GM23338 (cell line): Measurements from ENCODE around the gene POLR3G. TPM values are rescaled to one million over a fixed set of nuclear protein-coding genes. Genes with fewer than 3 reads are reported as not detected.

Experiments
- ATAC-seq: fragments of 200-7000 bp; cut with Tn5 transposase; 3 replicates; pipeline ENCODE4 v1.9.1; 2020
- DNase-seq: peaks from one replicate; pipeline ENCODE4 v3.0.0-alpha.2; 2015; ENCODE audit warnings: low spot score
- H2AFZ ChIP-seq: fragments of 200-600 bp; sonication (generic); 2 replicates; pipeline ENCODE4 v1.8.0; 2016; ENCODE audit warnings: antibody characterized with exemption, mild to moderate bottlenecking, moderate library complexity
- H3F3A ChIP-seq: fragments of 200-600 bp; sonication (generic); replicated peaks from 2 replicates; pipeline ENCODE4 v1.8.0; 2017; ENCODE audit warnings: antibody characterized with exemption, mixed run types, low read depth
- H3K27ac ChIP-seq: fragments of 200-600 bp; sonication (generic); 2 replicates; pipeline ENCODE4 v1.6.1; 2016; ENCODE audit warnings: low read depth
- H3K27me3 ChIP-seq: fragments of 200-600 bp; sonication (generic); 2 replicates; pipeline ENCODE4 v1.8.0; 2016; ENCODE audit warnings: mild to moderate bottlenecking, mixed run types, moderate library complexity; ENCODE audit not compliant: insufficient read depth
- H3K36me3 ChIP-seq: fragments of 200-600 bp; sonication (generic); 2 replicates; pipeline ENCODE4 v1.8.0; 2016; ENCODE audit warnings: mild to moderate bottlenecking; ENCODE audit not compliant: insufficient read depth
- H3K4me1 ChIP-seq: fragments of 200-600 bp; sonication (generic); 2 replicates; pipeline ENCODE4 v1.8.0; 2016; ENCODE audit warnings: mild to moderate bottlenecking, moderate library complexity; ENCODE audit not compliant: insufficient read depth
- H3K4me2 ChIP-seq: fragments of 200-600 bp; sonication (generic); 2 replicates; pipeline ENCODE4 v1.7.1; 2017; ENCODE audit warnings: mixed run types
- H3K4me3 ChIP-seq: fragments of 200-600 bp; sonication (generic); 2 replicates; pipeline ENCODE4 v1.6.1; 2016; ENCODE audit warnings: mixed run types
- H3K79me2 ChIP-seq: fragments of 200-600 bp; sonication (generic); replicated peaks from 2 replicates; pipeline ENCODE4 v1.8.0; 2017; ENCODE audit warnings: mild to moderate bottlenecking; ENCODE audit not compliant: insufficient read depth
- H3K9me2 ChIP-seq: fragments of 200-600 bp; sonication (generic); 2 replicates; pipeline ENCODE4 v1.8.0; 2017; ENCODE audit not compliant: insufficient read depth
- H4K20me1 ChIP-seq: fragments of 200-600 bp; sonication (generic); replicated peaks from 2 replicates; pipeline ENCODE4 v1.8.0; 2017; ENCODE audit warnings: mild to moderate bottlenecking; ENCODE audit not compliant: insufficient read depth
- H3K27ac Mint-ChIP-seq: 2 replicates; pipeline ENCODE4 v1.8.0; 2020; ENCODE audit warnings: inconsistent platforms, mild to moderate bottlenecking, moderate library complexity, mixed read lengths
- H3K27me3 Mint-ChIP-seq: 3 replicates; pipeline ENCODE4 v1.8.0; 2022; ENCODE audit warnings: low read depth, mild to moderate bottlenecking, moderate library complexity, mixed read lengths, inconsistent platforms; ENCODE audit not compliant: insufficient read depth, poor library complexity
- H3K36me3 Mint-ChIP-seq: 3 replicates; pipeline ENCODE4 v1.8.0; 2021; ENCODE audit warnings: low read depth, mild to moderate bottlenecking, inconsistent platforms, moderate library complexity, mixed read lengths
- H3K4me1 Mint-ChIP-seq: 3 replicates; pipeline ENCODE4 v1.8.0; 2020; ENCODE audit warnings: mild to moderate bottlenecking, inconsistent platforms, mixed read lengths
- H3K4me3 Mint-ChIP-seq: 3 replicates; pipeline ENCODE4 v1.8.0; 2021; ENCODE audit warnings: moderate library complexity, mild to moderate bottlenecking, inconsistent platforms, mixed read lengths
- H3K9me3 Mint-ChIP-seq: 3 replicates; pipeline ENCODE4 v1.8.0; 2020; ENCODE audit warnings: moderate library complexity, mild to moderate bottlenecking, inconsistent platforms, mixed read lengths
- CREB1 ChIP-seq: fragments of 250-450 bp; sonication (Bioruptor Pico); IDR thresholded peaks from 2 replicates; pipeline ENCODE4 v1.5.0; 2020; ENCODE audit warnings: low read depth, mild to moderate bottlenecking, moderate library complexity
- EZH2phosphoT487 ChIP-seq: fragments of 200-600 bp; sonication (generic); IDR thresholded peaks from one replicate; pipeline ENCODE4 v1.8.1; 2018; ENCODE audit warnings: antibody characterized with exemption; ENCODE audit not compliant: unreplicated experiment
- POLR2AphosphoS5 ChIP-seq: IDR thresholded peaks from 2 replicates; pipeline ENCODE4 v1.6.1; 2016; ENCODE audit warnings: antibody characterized with exemption, low read depth
- STAT1 ChIP-seq: IDR thresholded peaks from one replicate; pipeline ENCODE4 v1.6.1; 2016; ENCODE audit warnings: antibody characterized with exemption; ENCODE audit not compliant: unreplicated experiment
- ZNF114 ChIP-seq: fragments of 250-450 bp; sonication (Bioruptor Pico); IDR thresholded peaks from 2 replicates; pipeline ENCODE4 v1.5.0; 2020; ENCODE audit warnings: mild to moderate bottlenecking, moderate library complexity
- polyA plus RNA-seq: library from polyadenylated mRNA; unstranded; fragments of >200 nt; fragmentation: Nextera tagmentation; extraction: Ambion mirVana; gene quantifications from 2 replicates; pipeline ENCODE4 v1.2.1, GENCODE V29; 2016
- total RNA-seq: library from RNA; depleted of rRNA; stranded (reverse); fragments of >200 nt; shearing (Covaris generic); gene quantifications from 2 replicates; pipeline ENCODE4 v1.2.3, GENCODE V29; 2014
- TF ChIP-seq, protein P1 (sequence below): IDR thresholded peaks from 2 replicates; pipeline ENCODE4 v1.6.1; 2016; ENCODE audit warnings: antibody characterized with exemption
- TF ChIP-seq, protein P2 (sequence below), 2 experiments: fragments of 200-600 bp in 1 of 2; sonication (generic) in 1 of 2; conservative IDR thresholded peaks; 2 replicates each; pipeline versions ENCODE4 v1.5.1 to v1.6.1; 2016 to 2017; ENCODE audit warnings: antibody characterized with exemption in 2 of 2, low read depth in 2 of 2, mild to moderate bottlenecking in 2 of 2, moderate library complexity in 1 of 2
- TF ChIP-seq, protein P3 (sequence below): IDR thresholded peaks from one replicate; pipeline ENCODE4 v1.6.1; 2018; ENCODE audit warnings: antibody characterized with exemption; ENCODE audit not compliant: unreplicated experiment

POLR3G gene
- total and polyA plus RNA-seq, 2 experiments from 2014 or later = 147 to 376 TPM

DNA sequence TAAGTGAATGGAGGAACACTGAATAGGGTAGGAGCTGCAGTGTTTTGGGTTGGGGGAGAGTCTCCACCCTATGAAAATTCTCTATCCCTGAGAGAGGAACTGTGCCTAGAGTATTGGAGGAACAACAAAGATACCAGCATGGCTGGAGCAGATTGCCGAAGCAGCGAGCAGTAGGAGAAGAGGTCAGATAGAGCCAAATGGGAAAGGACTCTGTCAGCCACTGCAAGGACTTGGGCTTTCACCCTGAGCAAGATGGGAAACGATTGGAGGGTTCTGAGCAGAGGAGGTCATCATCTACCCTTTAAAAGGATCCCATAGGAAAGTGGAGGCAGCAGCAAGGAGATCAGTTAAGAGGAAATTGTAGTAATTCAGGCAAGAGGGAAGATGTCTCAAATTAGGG lies 59.1 kb downstream of the POLR3G start:
- Mint-ChIP-seq H3K4me1 (peaks cover 25% of the 10 kb centered on the region), H3K36me3 (no peaks in the 10 kb centered on the region; the same call in 2 of the 3 replicates), H3K27ac (peak overlapping the region; percentile 36), H3K4me3 (no peak overlapping the region), H3K9me3 (no peaks in the 10 kb centered on the region; the same call in 2 of the 3 replicates), H3K27me3 (peaks cover 5% of the 10 kb centered on the region)
- peaks cover 4% of the 10 kb centered on the region for H3K79me2 ChIP-seq
- H4K20me1 ChIP-seq = no peaks in the 10 kb centered on the region
- peak; percentile 16 for DNase-seq
- no peak for ATAC-seq
- no peaks in the 10 kb centered on the region for H3F3A ChIP-seq
- peaks cover 29% of the 10 kb centered on the region for H3K4me1 ChIP-seq
- H3K27me3 ChIP-seq = no peaks in the 10 kb centered on the region
- H3K36me3 ChIP-seq = no peaks in the 10 kb centered on the region
- H3K27ac ChIP-seq = no peak overlapping the region
- no peak for TF ChIP-seq EZH2phosphoT487
- TF ChIP-seq, protein P1, sequence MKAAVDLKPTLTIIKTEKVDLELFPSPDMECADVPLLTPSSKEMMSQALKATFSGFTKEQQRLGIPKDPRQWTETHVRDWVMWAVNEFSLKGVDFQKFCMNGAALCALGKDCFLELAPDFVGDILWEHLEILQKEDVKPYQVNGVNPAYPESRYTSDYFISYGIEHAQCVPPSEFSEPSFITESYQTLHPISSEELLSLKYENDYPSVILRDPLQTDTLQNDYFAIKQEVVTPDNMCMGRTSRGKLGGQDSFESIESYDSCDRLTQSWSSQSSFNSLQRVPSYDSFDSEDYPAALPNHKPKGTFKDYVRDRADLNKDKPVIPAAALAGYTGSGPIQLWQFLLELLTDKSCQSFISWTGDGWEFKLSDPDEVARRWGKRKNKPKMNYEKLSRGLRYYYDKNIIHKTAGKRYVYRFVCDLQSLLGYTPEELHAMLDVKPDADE = no peak
- TF ChIP-seq, protein P2, sequence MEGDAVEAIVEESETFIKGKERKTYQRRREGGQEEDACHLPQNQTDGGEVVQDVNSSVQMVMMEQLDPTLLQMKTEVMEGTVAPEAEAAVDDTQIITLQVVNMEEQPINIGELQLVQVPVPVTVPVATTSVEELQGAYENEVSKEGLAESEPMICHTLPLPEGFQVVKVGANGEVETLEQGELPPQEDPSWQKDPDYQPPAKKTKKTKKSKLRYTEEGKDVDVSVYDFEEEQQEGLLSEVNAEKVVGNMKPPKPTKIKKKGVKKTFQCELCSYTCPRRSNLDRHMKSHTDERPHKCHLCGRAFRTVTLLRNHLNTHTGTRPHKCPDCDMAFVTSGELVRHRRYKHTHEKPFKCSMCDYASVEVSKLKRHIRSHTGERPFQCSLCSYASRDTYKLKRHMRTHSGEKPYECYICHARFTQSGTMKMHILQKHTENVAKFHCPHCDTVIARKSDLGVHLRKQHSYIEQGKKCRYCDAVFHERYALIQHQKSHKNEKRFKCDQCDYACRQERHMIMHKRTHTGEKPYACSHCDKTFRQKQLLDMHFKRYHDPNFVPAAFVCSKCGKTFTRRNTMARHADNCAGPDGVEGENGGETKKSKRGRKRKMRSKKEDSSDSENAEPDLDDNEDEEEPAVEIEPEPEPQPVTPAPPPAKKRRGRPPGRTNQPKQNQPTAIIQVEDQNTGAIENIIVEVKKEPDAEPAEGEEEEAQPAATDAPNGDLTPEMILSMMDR (conservative IDR thresholded peaks at IDR 0.05; ENCODE audit: low read depth in 2 of 2) = no peak
- TF ChIP-seq ZNF114 (CRISPR knock-in tag) = no peak
- H3K4me3 ChIP-seq = no peak overlapping the region
- peak overlapping the region; percentile 81 for H2AFZ ChIP-seq
- no peak overlapping the region for H3K4me2 ChIP-seq
- no peaks in the 10 kb centered on the region for H3K9me2 ChIP-seq

DNA sequence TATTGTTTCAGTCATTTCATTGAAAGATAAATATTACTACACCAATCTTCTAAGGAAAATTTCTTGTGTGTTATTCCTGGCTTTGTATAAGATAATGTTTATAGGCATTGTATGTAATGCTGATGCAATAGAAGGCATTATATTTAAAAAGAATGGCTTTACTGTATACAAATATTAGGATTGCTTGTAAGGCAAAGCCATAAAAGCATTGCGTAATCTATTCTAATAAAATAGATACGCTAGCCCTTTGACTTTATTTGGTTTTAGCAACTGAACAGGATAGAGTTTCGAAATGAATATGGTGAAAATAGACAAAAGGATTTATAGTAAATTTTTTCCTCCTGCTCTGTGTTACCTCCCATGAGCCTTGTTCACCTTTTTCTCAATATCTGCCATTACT lies 60.3 kb downstream of the POLR3G start:
- ATAC-seq = no peak
- no peaks in the 10 kb centered on the region for H3K9me2 ChIP-seq
- no peak overlapping the region for H3K27ac Mint-ChIP-seq
- TF ChIP-seq, protein P3, sequence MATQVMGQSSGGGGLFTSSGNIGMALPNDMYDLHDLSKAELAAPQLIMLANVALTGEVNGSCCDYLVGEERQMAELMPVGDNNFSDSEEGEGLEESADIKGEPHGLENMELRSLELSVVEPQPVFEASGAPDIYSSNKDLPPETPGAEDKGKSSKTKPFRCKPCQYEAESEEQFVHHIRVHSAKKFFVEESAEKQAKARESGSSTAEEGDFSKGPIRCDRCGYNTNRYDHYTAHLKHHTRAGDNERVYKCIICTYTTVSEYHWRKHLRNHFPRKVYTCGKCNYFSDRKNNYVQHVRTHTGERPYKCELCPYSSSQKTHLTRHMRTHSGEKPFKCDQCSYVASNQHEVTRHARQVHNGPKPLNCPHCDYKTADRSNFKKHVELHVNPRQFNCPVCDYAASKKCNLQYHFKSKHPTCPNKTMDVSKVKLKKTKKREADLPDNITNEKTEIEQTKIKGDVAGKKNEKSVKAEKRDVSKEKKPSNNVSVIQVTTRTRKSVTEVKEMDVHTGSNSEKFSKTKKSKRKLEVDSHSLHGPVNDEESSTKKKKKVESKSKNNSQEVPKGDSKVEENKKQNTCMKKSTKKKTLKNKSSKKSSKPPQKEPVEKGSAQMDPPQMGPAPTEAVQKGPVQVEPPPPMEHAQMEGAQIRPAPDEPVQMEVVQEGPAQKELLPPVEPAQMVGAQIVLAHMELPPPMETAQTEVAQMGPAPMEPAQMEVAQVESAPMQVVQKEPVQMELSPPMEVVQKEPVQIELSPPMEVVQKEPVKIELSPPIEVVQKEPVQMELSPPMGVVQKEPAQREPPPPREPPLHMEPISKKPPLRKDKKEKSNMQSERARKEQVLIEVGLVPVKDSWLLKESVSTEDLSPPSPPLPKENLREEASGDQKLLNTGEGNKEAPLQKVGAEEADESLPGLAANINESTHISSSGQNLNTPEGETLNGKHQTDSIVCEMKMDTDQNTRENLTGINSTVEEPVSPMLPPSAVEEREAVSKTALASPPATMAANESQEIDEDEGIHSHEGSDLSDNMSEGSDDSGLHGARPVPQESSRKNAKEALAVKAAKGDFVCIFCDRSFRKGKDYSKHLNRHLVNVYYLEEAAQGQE = no peak
- TF ChIP-seq CREB1 = no peak
- no peak for TF ChIP-seq POLR2AphosphoS5
- TF ChIP-seq, protein P1 = no peak
- no peak for TF ChIP-seq STAT1

More for the DNA sequence above, 60.3 kb downstream of the POLR3G start:
- Mint-ChIP-seq H3K4me3 (no peak overlapping the region), H3K27me3 (peaks cover 4% of the 10 kb centered on the region), H3K4me1 (peaks cover 24% of the 10 kb centered on the region), H3K36me3 (no peaks in the 10 kb centered on the region; the same call in 2 of the 3 replicates), H3K9me3 (no peaks in the 10 kb centered on the region; the same call in 2 of the 3 replicates)
- H3K4me1 ChIP-seq = peaks cover 29% of the 10 kb centered on the region
- no peaks in the 10 kb centered on the region for H3K79me2 ChIP-seq
- H4K20me1 ChIP-seq = no peaks in the 10 kb centered on the region
- H3K27ac ChIP-seq = no peak overlapping the region
- DNase-seq = no peak
- H3K4me2 ChIP-seq = no peak overlapping the region
- no peaks in the 10 kb centered on the region for H3K27me3 ChIP-seq
- H2AFZ ChIP-seq = no peak overlapping the region
- no peak overlapping the region for H3K4me3 ChIP-seq
- no peaks in the 10 kb centered on the region for H3F3A ChIP-seq
- no peaks in the 10 kb centered on the region for H3K36me3 ChIP-seq
